ENCODE data around the gene GALK2.

Gene GALK2

GRCh38 chr15:49366496-49366895 lies 196.4 kb downstream of the GALK2 start:
- no peak for DNase-seq

- DNase-seq: no peak
These were observed 200.7 kb downstream of the GALK2 start for GRCh38 chr15:49370782-49371181.

- DNase-seq: no peak
These were observed 202.3 kb downstream of the GALK2 start for GRCh38 chr15:49372366-49372765.

- DNase-seq: no peak
These were observed 209.9 kb downstream of the GALK2 start for GRCh38 chr15:49379996-49380395.

- no peak for DNase-seq
These were observed 210.9 kb downstream of the GALK2 start for GRCh38 chr15:49380912-49381311.
